GM19023 (cell line): ENCODE measurements around the gene FBLN5.

Experiments used
- ATAC-seq: cut with Tn5 transposase; IDR thresholded peaks from one replicate; pipeline ENCODE4 v1.9.1; 2021; ENCODE audit warnings: mild to moderate bottlenecking, moderate library complexity; ENCODE audit not compliant: unreplicated experiment

FBLN5 gene

DNA sequence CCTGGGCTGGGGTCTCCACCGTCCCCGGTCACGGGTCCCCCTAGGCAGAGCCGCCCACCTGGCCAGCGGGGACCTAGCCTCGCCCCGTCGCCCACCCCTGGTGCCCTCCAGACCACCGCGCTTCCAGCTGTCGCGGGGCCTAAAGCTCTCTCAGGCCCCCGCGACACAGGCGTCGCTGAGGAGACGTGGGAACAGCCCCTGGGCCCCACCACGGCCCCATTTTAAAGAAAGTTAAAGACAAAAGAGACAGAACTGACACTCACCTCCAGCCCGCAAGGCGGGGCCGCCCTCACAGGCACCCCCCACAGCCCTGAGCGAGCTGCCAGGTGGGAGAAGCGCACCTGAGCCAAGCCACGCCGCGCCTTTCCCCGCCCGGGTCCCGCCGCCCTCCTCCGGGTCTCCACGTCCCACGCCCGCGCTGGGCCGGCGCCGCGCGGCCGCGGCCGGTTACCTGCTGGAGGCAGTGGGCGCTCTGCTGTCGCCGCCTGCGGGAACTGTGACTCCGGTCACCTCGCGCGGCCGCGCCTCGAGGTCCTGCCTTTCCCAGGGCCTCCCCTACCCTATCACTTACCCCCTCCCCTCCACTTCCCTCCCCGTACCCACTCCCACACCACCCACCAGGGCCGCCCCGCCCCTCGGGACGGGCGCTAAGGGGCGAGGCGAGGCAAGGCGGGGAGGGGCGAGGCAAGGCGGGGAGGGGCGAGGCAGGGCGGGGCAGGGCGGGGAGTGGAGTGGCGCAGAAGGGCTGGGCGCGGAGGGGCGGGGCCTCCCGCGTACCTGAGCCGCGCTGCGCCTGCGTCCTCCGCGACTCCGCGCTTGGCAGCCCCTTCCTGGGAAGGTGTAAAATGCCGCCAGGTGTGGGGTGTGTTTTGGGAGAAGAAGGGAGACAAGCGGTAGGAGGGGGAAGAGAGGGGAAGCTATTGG, 111.3 kb downstream of the FBLN5 start:
- peak; percentile 64 for ATAC-seq

DNA sequence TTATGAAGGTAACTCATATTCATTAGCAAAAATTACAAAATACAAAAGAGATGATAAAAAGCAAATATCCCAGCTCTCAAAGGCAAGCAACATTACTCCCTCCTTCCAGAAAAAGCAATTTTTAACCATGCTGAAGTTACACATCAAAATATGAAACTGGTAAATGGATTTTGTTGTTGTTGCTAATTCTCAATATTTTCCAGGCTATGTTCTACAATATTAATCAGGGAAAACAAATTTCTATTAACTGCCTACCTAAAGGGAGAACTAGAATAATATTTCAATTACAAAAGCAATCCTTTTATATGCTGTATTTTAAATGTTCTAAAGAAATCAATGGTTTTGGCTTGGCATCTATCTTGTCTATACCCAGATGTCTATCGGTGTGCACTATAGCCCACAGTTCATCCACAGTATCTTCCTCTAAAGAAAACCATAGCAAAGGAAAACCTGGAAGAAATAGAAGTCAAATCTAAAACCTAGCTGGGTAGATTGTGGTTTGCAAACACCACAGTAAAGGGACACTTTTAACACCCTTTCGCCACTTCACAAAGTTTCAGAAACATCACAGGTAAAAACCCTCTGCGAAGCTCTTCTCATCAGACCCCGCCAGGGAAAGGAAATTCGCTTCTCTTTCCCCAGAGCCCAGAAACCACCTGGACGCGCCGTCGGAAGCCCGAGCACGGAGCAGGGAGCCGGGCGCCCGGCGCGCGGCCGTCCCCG, 112.1 kb downstream of the FBLN5 start:
- ATAC-seq: peak; percentile 43

GRCh38 chr14:91834571-91834970, 112.9 kb downstream of the FBLN5 start:
- no peak for ATAC-seq

GRCh38 chr14:91831337-91831736, 116.2 kb downstream of the FBLN5 start:
- no peak for ATAC-seq

GRCh38 chr14:91830777-91831176, 116.7 kb downstream of the FBLN5 start:
- peak; percentile 82 for ATAC-seq

GRCh38 chr14:91829511-91829910, 118.0 kb downstream of the FBLN5 start:
- ATAC-seq: no peak

GRCh38 chr14:91827746-91828145, 119.7 kb downstream of the FBLN5 start:
- no peak for ATAC-seq
